SU-DHL-6 (cell line): ENCODE results near the gene INO80.

Experiments used
- H2AFZ ChIP-seq: fragments of 200-600 bp; sonication (generic); 2 replicates; pipeline ENCODE4 v1.6.1; 2014; ENCODE audit warnings: low read depth, mild to moderate bottlenecking, moderate library complexity, mixed read lengths, antibody characterized with exemption, low read length; ENCODE audit not compliant: severe bottlenecking
- H3F3A ChIP-seq: fragments of 200-600 bp; shearing (Covaris generic); 2 replicates; pipeline ENCODE4 v1.6.0; 2016; ENCODE audit warnings: antibody characterized with exemption, mild to moderate bottlenecking; ENCODE audit not compliant: insufficient read depth
- H3K27ac ChIP-seq: fragments of 200-600 bp; sonication (generic); 2 replicates; pipeline ENCODE4 v1.5.1; 2016; ENCODE audit warnings: low read depth, mild to moderate bottlenecking, low read length, moderate library complexity, mixed read lengths
- H3K27me3 ChIP-seq: fragments of 200-600 bp; sonication (generic), shearing (Covaris generic); 2 replicates; pipeline ENCODE4 v1.6.0; 2014; ENCODE audit warnings: mild to moderate bottlenecking, low read length
- H3K36me3 ChIP-seq: fragments of 200-600 bp; sonication (generic); 2 replicates; pipeline ENCODE4 v1.6.1; 2014; ENCODE audit warnings: mild to moderate bottlenecking, low read length, mixed read lengths
- H3K4me2 ChIP-seq: fragments of 300-600, 200-600 bp; shearing (Covaris generic), sonication (generic); 2 replicates; pipeline ENCODE4 v1.6.0; 2014; ENCODE audit warnings: low read length, low read depth, mild to moderate bottlenecking; ENCODE audit not compliant: poor library complexity, severe bottlenecking
- H3K4me3 ChIP-seq: fragments of 200-600 bp; sonication (generic); 2 replicates; pipeline ENCODE4 v1.5.1; 2014; ENCODE audit warnings: antibody characterized with exemption, low read length, mild to moderate bottlenecking, mixed read lengths; ENCODE audit not compliant: insufficient read depth, poor library complexity, severe bottlenecking
- H3K79me2 ChIP-seq: fragments of 200-600 bp; sonication (generic); 2 replicates; pipeline ENCODE4 v1.6.1; 2014; ENCODE audit warnings: mild to moderate bottlenecking, low read length, moderate library complexity; ENCODE audit not compliant: insufficient read depth
- H3K9ac ChIP-seq: fragments of 200-600 bp; sonication (generic); 2 replicates; pipeline ENCODE4 v1.7.0; 2014; ENCODE audit warnings: mild to moderate bottlenecking, low read length
- H3K9me2 ChIP-seq: fragments of 200-600 bp; sonication (generic); replicated peaks from 2 replicates; pipeline ENCODE4 v1.6.1; 2014; ENCODE audit warnings: low read length; ENCODE audit not compliant: insufficient read depth
- H3K9me3 ChIP-seq: fragments of 200-600 bp; sonication (generic); 2 replicates; pipeline ENCODE4 v1.6.1; 2014; ENCODE audit warnings: low read length, mixed read lengths; ENCODE audit not compliant: insufficient read depth
- H4K20me1 ChIP-seq: fragments of 200-600 bp; sonication (generic); 2 replicates; pipeline ENCODE4 v1.6.1; 2014; ENCODE audit warnings: low read depth, mild to moderate bottlenecking, antibody characterized with exemption, low read length, moderate library complexity, mixed read lengths
- CTCF ChIP-seq: fragments of 200-600 bp; sonication (generic); IDR thresholded peaks from one replicate; pipeline ENCODE4 v1.5.1; 2017; ENCODE audit warnings: antibody characterized with exemption, mild to moderate bottlenecking, low read length, moderate library complexity; ENCODE audit not compliant: insufficient read depth, poor library complexity, severe bottlenecking
- EZH2phosphoT487 ChIP-seq: fragments of 200-600 bp; sonication (generic), shearing (Covaris generic); conservative IDR thresholded peaks from 2 replicates; pipeline ENCODE4 v1.6.1; 2018; ENCODE audit warnings: mild to moderate bottlenecking, antibody characterized with exemption, low read length, moderate library complexity, mixed read lengths

The INO80 gene

GRCh38 chr15:41116116-41116961 lies at the start of gene INO80:
Gene INO80 (minus strand): TSS chr15:41116280. CDS start chr15:41096310, 19,970 bp downstream.
- Histone ChIP-seq H2AFZ (peak within 1 kb of the TSS; percentile 87), H3K9me3 (no peaks in the 10 kb centered on the region), H3K4me2 (peak within 1 kb of the TSS; percentile 70), H3K27me3 (no peaks in the 10 kb centered on the region), H3K9me2 (no peaks in the 10 kb centered on the region), H3F3A (0 out of 2 replicates have a peak, but pooled peaks cover 7% of the 10 kb centered on the region), H4K20me1 (peaks cover 5% of the 10 kb centered on the region; the same call in 1 of the 2 replicates), H3K36me3 (no peaks in the 10 kb centered on the region), H3K27ac (peak within 1 kb of the TSS; percentile 80), H3K9ac (peak within 1 kb of the TSS; percentile 79), H3K4me3 (peak within 1 kb of the TSS; percentile 73), H3K79me2 (peaks cover 43% of the 10 kb centered on the region)
- TF ChIP-seq CTCF (no peak), EZH2phosphoT487 (no peak)

- Histone ChIP-seq H3K9me2 (no peaks in the 10 kb centered on the region), H3K4me3 (no peak overlapping the region), H3K9me3 (no peaks in the 10 kb centered on the region), H2AFZ (no peak overlapping the region), H3K36me3 (no peaks in the 10 kb centered on the region), H3K27ac (no peak overlapping the region), H3K79me2 (no peaks in the 10 kb centered on the region), H3K27me3 (no peaks in the 10 kb centered on the region), H4K20me1 (no peaks in the 10 kb centered on the region), H3F3A (no peaks in the 10 kb centered on the region), H3K9ac (no peak overlapping the region), H3K4me2 (no peak overlapping the region)
- TF ChIP-seq EZH2phosphoT487 (no peak), CTCF (no peak)
These were observed 45.7 kb upstream of the INO80 start for GRCh38 chr15:41161736-41162135.

- H3K79me2 ChIP-seq = no peaks in the 10 kb centered on the region
- H3K9me3 ChIP-seq = no peaks in the 10 kb centered on the region
- H3K27ac ChIP-seq = no peak overlapping the region
- no peaks in the 10 kb centered on the region for H4K20me1 ChIP-seq
- H3F3A ChIP-seq = no peaks in the 10 kb centered on the region
- no peaks in the 10 kb centered on the region for H3K27me3 ChIP-seq
- H3K4me2 ChIP-seq = no peak overlapping the region
- no peaks in the 10 kb centered on the region for H3K36me3 ChIP-seq
- H3K4me3 ChIP-seq = no peak overlapping the region
- TF ChIP-seq CTCF (no peak), EZH2phosphoT487 (no peak)
- no peaks in the 10 kb centered on the region for H3K9me2 ChIP-seq
- no peak overlapping the region for H2AFZ ChIP-seq
- no peak overlapping the region for H3K9ac ChIP-seq
These were observed 45.3 kb upstream of the INO80 start for GRCh38 chr15:41161336-41161735.
